Spleen (tissue), 11 donors: ENCODE results near the gene DCTN2. TPM values are rescaled to one million over a fixed set of nuclear protein-coding genes. Genes with fewer than 3 reads are reported as not detected.

Source experiments
- DNase-seq: peaks from one replicate; pipeline ENCODE4 v3.0.0-alpha.2; 2020
- H3K27ac ChIP-seq, 8 donors: fragments of 200-600 bp; sonication (generic) in 7 of 8; 1 replicate in 4 of 8; 2 replicates in 4 of 8; pipeline versions ENCODE4 v1.5.0 to v1.8.0; 2016 to 2021; ENCODE audit warnings: inconsistent platforms in 4 of 8, mild to moderate bottlenecking in 4 of 8, moderate library complexity in 1 of 8
- H3K27me3 ChIP-seq, 7 donors: fragments of 200-600 bp; sonication (generic) in 6 of 7; replicated peaks in 1 of 7; 1 replicate in 4 of 7; 2 replicates in 3 of 7; pipeline versions ENCODE4 v1.5.0 to v1.8.0; 2016 to 2021; ENCODE audit warnings: inconsistent platforms in 3 of 7, mild to moderate bottlenecking in 1 of 7
- H3K36me3 ChIP-seq, 6 donors: fragments of 200-600 bp; sonication (generic) in 5 of 6; 1 replicate in 4 of 6; 2 replicates in 2 of 6; pipeline versions ENCODE4 v1.5.0 to v1.8.0; 2016 to 2021; ENCODE audit warnings: inconsistent platforms in 2 of 6
- H3K4me1 ChIP-seq, 6 donors: fragments of 200-600 bp; sonication (generic) in 5 of 6; 1 replicate in 3 of 6; 2 replicates in 3 of 6; pipeline versions ENCODE4 v1.5.0 to v1.8.0; 2016 to 2021; ENCODE audit warnings: inconsistent platforms in 3 of 6
- H3K4me3 ChIP-seq, 8 donors: fragments of 200-600 bp; sonication (generic) in 7 of 8; 1 replicate in 4 of 8; 2 replicates in 4 of 8; pipeline versions ENCODE4 v1.5.0 to v1.8.0; 2016 to 2021; ENCODE audit warnings: inconsistent platforms in 4 of 8, mild to moderate bottlenecking in 4 of 8, moderate library complexity in 2 of 8
- H3K9me3 ChIP-seq, 8 donors: fragments of 200-600 bp; sonication (generic) in 7 of 8; 1 replicate in 4 of 8; 2 replicates in 4 of 8; pipeline versions ENCODE4 v1.5.0 to v1.8.0; 2016 to 2021; ENCODE audit warnings: inconsistent platforms in 4 of 8
- CTCF ChIP-seq, 11 experiments: fragments of 200-600 bp in 7 of 11; fragments of 450-650 bp in 4 of 11; sonication (generic) in 4 of 11; IDR thresholded peaks in 8 of 11; conservative IDR thresholded peaks in 3 of 11; 1 replicate in 7 of 11; 2 replicates in 4 of 11; pipeline versions ENCODE4 v1.4.0 to v1.8.0; 2016 to 2021; ENCODE audit warnings: antibody characterized with exemption in 11 of 11, inconsistent platforms in 4 of 11, mild to moderate bottlenecking in 1 of 11
- POLR2A ChIP-seq, 3 donors: fragments of 450-650 bp; IDR thresholded peaks; one replicate each; pipeline ENCODE4 v1.5.1; 2017; ENCODE audit warnings: antibody characterized with exemption in 3 of 3, mild to moderate bottlenecking in 1 of 3
- POLR2AphosphoS5 ChIP-seq, 3 donors: sonication (generic); formaldehyde crosslinking; IDR thresholded peaks; one replicate each; pipeline ENCODE4 v1.5.1; 2017; ENCODE audit warnings: antibody characterized with exemption in 3 of 3
- WGBS, 5 donors: extraction: QIAGEN DNeasy Blood & Tissue Kit in 3 of 5; methylation state at CpG; one replicate each; pipeline versions ENCODE4 v1.1.5 to v1.1.7; 2013 to 2018; 5-methylcytosine and 5-hydroxymethylcytosine counted together
- intact Hi-C: fragments of 100-400 bp; cut with DNase I; formaldehyde crosslinking; loops from one replicate; pipeline ENCODE4 v1.15.0; 2023; ENCODE audit warnings: low total_unique reads
- polyA plus RNA-seq, 3 donors: library from polyadenylated mRNA; stranded (reverse); fragments of 200-250 nt; gene quantifications; one replicate each; pipeline ENCODE4 v1.2.1, GENCODE V29; 2013
- total RNA-seq, 7 donors: library from RNA; depleted of rRNA in 3 of 7; stranded (reverse); fragments of >200 nt in 3 of 7; fragmentation: NEBNext Ultra II Directional in 4 of 7; extraction: Animal tissue kit (Norgen Biotek cat#: 25700) in 4 of 7; gene quantifications; one replicate each; pipeline versions ENCODE4 v1.1.0 to v1.2.1, GENCODE V29; 2016 to 2021
- donor health status: healthy with polysubstance abuse.
- donor health status: DM: no; HTN: no; CAD: no; lungs with moderate emphysema.
- donor health status: DM: no; HTN: no; CAD: no.
- donor health status: Bipolar disorder and iron deficiency.
- donor health status: healthy.
- donor health status: DM: no; HTN: no; CAD: no.
- donor health status: DM: yes; HTN: yes; CAD: no.

The DCTN2 gene
- total and polyA plus RNA-seq, 10 donors = 53.3 to 152 (median 88.8) TPM

GRCh38 chr12:57528176-57528575 is 18.8 kb downstream of the DCTN2 start:
- Histone ChIP-seq H3K36me3 (peaks cover 0 to 95% (median 92%) of the 10 kb centered on the region in 6 donors), H3K4me3 (no peak overlapping the region), H3K4me1 (peaks cover 17 to 43% (median 26%) of the 10 kb centered on the region in 6 donors), H3K9me3 (no peaks in the 10 kb centered on the region), H3K27ac (peak overlapping the region in 1 of 8 donors; percentile 23), H3K27me3 (no peaks in the 10 kb centered on the region)
- DNase-seq = no peak
- TF ChIP-seq CTCF (IDR thresholded peaks at IDR 0.05 in 8 of 11, conservative IDR thresholded peaks at IDR 0.05 in 3 of 11) = no peak
- no peak for TF ChIP-seq POLR2A (IDR thresholded peaks at IDR 0.05)
- TF ChIP-seq POLR2AphosphoS5 (IDR thresholded peaks at IDR 0.05) = peak in 1 of 3 donors; percentile 40
- intact Hi-C loops = no loop called here
- 87 to 94% (median 93%) methylated on average over 11 to 12 of the region's 12 CpGs for WGBS, 5 donors

- TF ChIP-seq POLR2A (IDR thresholded peaks at IDR 0.05) = no peak
- TF ChIP-seq POLR2AphosphoS5 (IDR thresholded peaks at IDR 0.05) = peak in 1 of 3 donors; percentile 2
- TF ChIP-seq CTCF (IDR thresholded peaks at IDR 0.05 in 8 of 11, conservative IDR thresholded peaks at IDR 0.05 in 3 of 11) = no peak
- peaks cover 17 to 46% (median 29%) of the 10 kb centered on the region in 6 donors for H3K4me1 ChIP-seq
- 69 to 88% (median 85%) methylated on average over 5 of the region's 5 CpGs for WGBS, 5 donors
- no peak overlapping the region for H3K4me3 ChIP-seq
- intact Hi-C loops = no loop called here
- no peaks in the 10 kb centered on the region for H3K27me3 ChIP-seq
- H3K36me3 ChIP-seq = peaks cover 0 to 85% (median 82%) of the 10 kb centered on the region in 6 donors
- DNase-seq = no peak
- peak overlapping the region in 2 of 8 donors; percentile 39 to 100 for H3K27ac ChIP-seq
- no peaks in the 10 kb centered on the region for H3K9me3 ChIP-seq
Measured at GRCh38 chr12:57527184-57527583, 19.8 kb downstream of the DCTN2 start.

GRCh38 chr12:57526477-57527126 is 20.4 kb downstream of the DCTN2 start:
- DNase-seq = no peak
- WGBS, 5 donors = 81 to 94% (median 86%) methylated on average over 3 to 4 of the region's 4 CpGs
- TF ChIP-seq POLR2A (IDR thresholded peaks at IDR 0.05) = no peak
- TF ChIP-seq CTCF (IDR thresholded peaks at IDR 0.05 in 8 of 11, conservative IDR thresholded peaks at IDR 0.05 in 3 of 11) = no peak
- TF ChIP-seq POLR2AphosphoS5 (IDR thresholded peaks at IDR 0.05) = peak in 2 of 3 donors; percentile 4 to 49
- intact Hi-C loops = no loop called here
- no peaks in the 10 kb centered on the region for H3K9me3 ChIP-seq
- peaks cover 0 to 79% (median 76%) of the 10 kb centered on the region in 6 donors for H3K36me3 ChIP-seq
- H3K4me1 ChIP-seq = peaks cover 22 to 52% (median 35%) of the 10 kb centered on the region in 6 donors
- no peak overlapping the region for H3K4me3 ChIP-seq
- peak overlapping the region in 2 of 8 donors; percentile 39 to 100 for H3K27ac ChIP-seq
- H3K27me3 ChIP-seq = no peaks in the 10 kb centered on the region

GRCh38 chr12:57525615-57526383 is 21.2 kb downstream of the DCTN2 start:
- TF ChIP-seq POLR2A (IDR thresholded peaks at IDR 0.05) (no peak), CTCF (IDR thresholded peaks at IDR 0.05 in 8 of 11, conservative IDR thresholded peaks at IDR 0.05 in 3 of 11) (no peak), POLR2AphosphoS5 (IDR thresholded peaks at IDR 0.05) (no peak)
- DNase-seq = no peak
- peak overlapping the region in 2 of 8 donors; percentile 99 to 100 for H3K27ac ChIP-seq
- WGBS, 5 donors = 88 to 92% (median 88%) methylated on average over 15 to 16 of the region's 16 CpGs
- intact Hi-C loops = no loop called here
- H3K9me3 ChIP-seq = no peaks in the 10 kb centered on the region
- peaks cover 30 to 60% (median 43%) of the 10 kb centered on the region in 6 donors for H3K4me1 ChIP-seq
- no peak overlapping the region for H3K4me3 ChIP-seq
- no peaks in the 10 kb centered on the region for H3K27me3 ChIP-seq
- peaks cover 0 to 71% (median 68%) of the 10 kb centered on the region in 6 donors for H3K36me3 ChIP-seq
